K562 (cell line): ENCODE results near the gene NF1. TPM values are rescaled to one million over a fixed set of nuclear protein-coding genes. Genes with fewer than 3 reads are reported as not detected.

Source experiments
- ATAC-seq: fragments of 200-7000 bp; cut with Tn5 transposase; 3 replicates; pipeline ENCODE4 v1.9.1; 2020; ENCODE audit warnings: moderate library complexity
- BruUV-seq: library from RNA; stranded (reverse); fragments of 400-500 nt; replicated peaks from 2 replicates; lab custom pipeline; 2021; lab: Mats Ljungman, UMichigan
- CTCF ChIA-PET: fragments of 300-600 bp; formaldehyde crosslinking; extraction: SDS; loops from one replicate; lab custom pipeline; 2021; ENCODE audit warnings: low intra/inter-chr PET ratio; lab: Yijun Ruan, JAX
- POLR2A ChIA-PET: fragments of 300-600, 350-650 bp; sonication (Branson Sonifier 250); formaldehyde crosslinking; extraction: SDS; loops from one replicate; lab custom pipeline; 2021; ENCODE audit warnings: antibody characterized with exemption, inconsistent platforms; lab: Yijun Ruan, JAX
- DNase-seq, 4 experiments: peaks; one replicate each; pipeline versions ENCODE4 v3.0.0 to v3.0.0-alpha.2; 2011 to 2018; ENCODE audit warnings: low spot score in 3 of 4, mixed read lengths in 3 of 4; ENCODE audit errors: extremely low read depth in 1 of 4
- FAIRE-seq: peaks from 2 replicates; lab custom pipeline; 2011; peaks lifted over from hg19 to GRCh38; lab: Jason Lieb, UNC
- H2AFZ ChIP-seq: 2 replicates; pipeline ENCODE4 v1.6.0; 2011; ENCODE audit warnings: low read depth, low read length, control low read depth, inconsistent platforms
- H3K27ac ChIP-seq: fragments of 200-600 bp; 3 replicates; pipeline ENCODE4 v1.8.0; 2011; ENCODE audit warnings: low read depth, mild to moderate bottlenecking, control low read depth, inconsistent platforms, low read length, moderate library complexity, mixed read lengths; ENCODE audit errors: extremely low read depth
- H3K27me3 ChIP-seq, 2 experiments: fragments of 300-600 bp in 1 of 2; 2 replicates in 1 of 2; 3 replicates in 1 of 2; pipeline versions ENCODE4 v1.6.0 to v1.8.0; 2011; ENCODE audit warnings: inconsistent platforms in 2 of 2, low read length in 2 of 2, mild to moderate bottlenecking in 1 of 2, mixed read lengths in 1 of 2, moderate library complexity in 1 of 2; ENCODE audit not compliant: control insufficient read depth in 2 of 2, insufficient read depth in 2 of 2
- H3K36me3 ChIP-seq: fragments of 300-600 bp; 3 replicates; pipeline ENCODE4 v1.8.0; 2011; ENCODE audit warnings: mild to moderate bottlenecking, low read length, inconsistent platforms; ENCODE audit not compliant: control insufficient read depth, insufficient read depth
- H3K4me1 ChIP-seq, 2 experiments: fragments of 200-600 bp in 1 of 2; replicated peaks in 1 of 2; 2 replicates in 1 of 2; 3 replicates in 1 of 2; pipeline versions ENCODE4 v1.5.1 to v1.8.0; 2011; ENCODE audit warnings: inconsistent platforms in 2 of 2, low read length in 2 of 2, mild to moderate bottlenecking in 1 of 2, mixed read lengths in 1 of 2, moderate library complexity in 1 of 2; ENCODE audit not compliant: control insufficient read depth in 2 of 2, insufficient read depth in 2 of 2
- H3K4me2 ChIP-seq: 2 replicates; pipeline ENCODE4 v1.6.1; 2011; ENCODE audit warnings: low read length, control low read depth, inconsistent platforms, mixed read lengths; ENCODE audit not compliant: insufficient read depth
- H3K4me3 ChIP-seq: fragments of 200-600 bp; sonication (generic), shearing (Covaris generic); 2 replicates; pipeline ENCODE4 v1.5.1; 2016; ENCODE audit warnings: control low read depth, inconsistent platforms
- H3K79me2 ChIP-seq: fragments of 200-600 bp; 3 replicates; pipeline ENCODE4 v1.8.0; 2011; ENCODE audit warnings: low read length, inconsistent platforms; ENCODE audit not compliant: control insufficient read depth, insufficient read depth
- H3K9ac ChIP-seq, 2 experiments: 2 replicates each; pipeline versions ENCODE4 v1.6.0 to v1.6.1; 2011; ENCODE audit warnings: low read depth in 2 of 2, low read length in 2 of 2, control low read depth in 1 of 2, inconsistent platforms in 1 of 2, mild to moderate bottlenecking in 1 of 2, mixed read lengths in 1 of 2; ENCODE audit not compliant: insufficient read depth in 1 of 2
- H3K9me1 ChIP-seq: one replicate; pipeline ENCODE4 v1.6.0; 2011; ENCODE audit warnings: inconsistent platforms, mild to moderate bottlenecking, low read length, moderate library complexity; ENCODE audit not compliant: control insufficient read depth, insufficient read depth
- H3K9me3 ChIP-seq: replicated peaks from 2 replicates; pipeline ENCODE4 v1.5.1; 2011; ENCODE audit warnings: low read depth, low read length, inconsistent platforms; ENCODE audit not compliant: control insufficient read depth, insufficient read depth
- H4K20me1 ChIP-seq: replicated peaks from 2 replicates; pipeline ENCODE4 v1.6.1; 2011; ENCODE audit warnings: low read length, inconsistent platforms, mixed read lengths; ENCODE audit not compliant: control insufficient read depth, insufficient read depth
- BRCA1 ChIP-seq, 2 experiments: fragments of 450-650 bp in 1 of 2; sonication (generic) in 1 of 2; formaldehyde crosslinking in 1 of 2; IDR thresholded peaks; 2 replicates each; pipeline versions ENCODE4 v1.5.0 to v1.6.1; 2017 to 2020; ENCODE audit warnings: mild to moderate bottlenecking in 1 of 2, missing genetic modification reagents in 1 of 2
- CBX5 ChIP-seq: IDR thresholded peaks from 2 replicates; pipeline ENCODE4 v1.6.1; 2014; ENCODE audit warnings: low read depth, borderline replicate concordance
- CHD4 ChIP-seq: fragments of 200-600 bp; sonication (generic); IDR thresholded peaks from 3 replicates; pipeline ENCODE4 v1.6.1; 2012; ENCODE audit warnings: low read depth, mild to moderate bottlenecking, mixed read lengths, low read length, inconsistent platforms; ENCODE audit not compliant: insufficient read depth, insufficient replicate concordance, poor library complexity, severe bottlenecking
- CREM ChIP-seq: IDR thresholded peaks from 2 replicates; pipeline ENCODE4 v1.6.1; 2014; ENCODE audit warnings: antibody characterized with exemption, low read depth
- CTBP1 ChIP-seq: fragments of 450-650 bp; IDR thresholded peaks from 2 replicates; pipeline ENCODE4 v1.6.1; 2016; ENCODE audit warnings: borderline replicate concordance
- DMBX1 ChIP-seq: fragments of 250-450 bp; sonication (Bioruptor Pico); IDR thresholded peaks from 2 replicates; pipeline ENCODE4 v1.8.0; 2022; ENCODE audit warnings: inconsistent platforms, mild to moderate bottlenecking, moderate library complexity, borderline replicate concordance
- ERF ChIP-seq: fragments of 450-650 bp; formaldehyde crosslinking; IDR thresholded peaks from 2 replicates; pipeline ENCODE4 v1.4.0; 2020; ENCODE audit warnings: mild to moderate bottlenecking, mixed read lengths
- GABPA ChIP-seq: fragments of 200-800 bp; sonication (Bioruptor generic); conservative IDR thresholded peaks from 2 replicates; pipeline ENCODE4 v1.6.1; 2016; ENCODE audit warnings: low read depth, missing genetic modification characterization, missing compliant biosample characterization
- HMGN3 ChIP-seq: IDR thresholded peaks from 2 replicates; pipeline ENCODE4 v1.6.1; 2011; ENCODE audit warnings: borderline replicate concordance, low read depth, mild to moderate bottlenecking, mixed read lengths, low read length; ENCODE audit not compliant: insufficient read length; ENCODE audit errors: extremely low read depth
- KDM4B ChIP-seq, 2 experiments: fragments of 450-650 bp in 1 of 2; sonication (generic) in 1 of 2; IDR thresholded peaks; 2 replicates each; pipeline ENCODE4 v1.6.1; 2016 to 2017; ENCODE audit warnings: borderline replicate concordance in 2 of 2, antibody characterized with exemption in 1 of 2, low read depth in 1 of 2, mild to moderate bottlenecking in 1 of 2
- MCM7 ChIP-seq, 2 experiments: fragments of 450-650 bp; IDR thresholded peaks; 2 replicates each; pipeline ENCODE4 v1.6.1; 2016 to 2018
- POLR2AphosphoS2 ChIP-seq: IDR thresholded peaks from 2 replicates; pipeline ENCODE4 v1.6.1; 2012; ENCODE audit warnings: low read length, improper control_type of control experiment
- RBM25 ChIP-seq: fragments of 200-400 bp; formaldehyde crosslinking; IDR thresholded peaks from 2 replicates; pipeline ENCODE4 v1.6.1; 2018; ENCODE audit warnings: low read length, low read depth, moderate library complexity; ENCODE audit not compliant: severe bottlenecking
- SIRT6 ChIP-seq: IDR thresholded peaks from one replicate; pipeline ENCODE4 v1.6.1; 2012; ENCODE audit warnings: low read depth, mild to moderate bottlenecking, control low read depth, inconsistent platforms, low read length, moderate library complexity
- STAT5B ChIP-seq: fragments of 250-450 bp; sonication (Bioruptor Pico); IDR thresholded peaks from 2 replicates; pipeline ENCODE4 v1.8.0; 2021; ENCODE audit warnings: mild to moderate bottlenecking, inconsistent platforms
- ZFP30 ChIP-seq: fragments of 250-450 bp; sonication (Bioruptor Pico); IDR thresholded peaks from 2 replicates; pipeline ENCODE4 v1.8.0; 2022; ENCODE audit warnings: moderate library complexity, mild to moderate bottlenecking, inconsistent platforms, borderline replicate concordance
- ZKSCAN1 ChIP-seq: fragments of 150-350 bp; IDR thresholded peaks from 2 replicates; pipeline ENCODE4 v1.6.1; 2016; ENCODE audit warnings: low read depth, low read length
- ZNF436 ChIP-seq: fragments of 250-450, 450-650 bp; sonication (Bioruptor Pico); formaldehyde crosslinking; IDR thresholded peaks from 2 replicates; pipeline ENCODE4 v1.7.0; 2020; ENCODE audit warnings: mild to moderate bottlenecking
- ZNF592 ChIP-seq: fragments of 450-650 bp; IDR thresholded peaks from 2 replicates; pipeline ENCODE4 v1.6.1; 2017; ENCODE audit warnings: antibody characterized with exemption, mild to moderate bottlenecking
- in situ Hi-C: fragments of 300-500 bp; cut with MboI; formaldehyde crosslinking; loops from 4 replicates; pipeline ENCODE4 v1.15.0; 2018; ENCODE audit warnings: inconsistent platforms, mixed read lengths
- intact Hi-C: fragments of 100-400 bp; cut with micrococcal nuclease; formaldehyde crosslinking; loops from 2 replicates; pipeline ENCODE4 v1.14.2; 2022
- polyA plus RNA-seq, 8 experiments: library from polyadenylated mRNA; depleted of rRNA in 4 of 8; stranded (reverse) in 5 of 8; unstranded in 3 of 8; fragments of >200 nt; fragmentation: Nextera tagmentation in 2 of 8; fragmentation: Illumina TruSeq in 1 of 8; extraction: Ambion mirVana in 2 of 8; extraction: Trizol in 1 of 8; gene quantifications; 2 replicates each; pipeline versions ENCODE4 v1.2.1 to v1.2.3, GENCODE V29; 2011 to 2014; ENCODE audit warnings: inconsistent platforms in 1 of 8, missing spikeins in 1 of 8
- total RNA-seq, 7 experiments: library from RNA; depleted of rRNA in 6 of 7; stranded (reverse); fragments of >200 nt in 6 of 7; fragmentation: Illumina TruSeq in 2 of 7; extraction: Trizol in 2 of 7; gene quantifications; 2 replicates each; pipeline versions ENCODE4 v1.2.1 to v1.2.3, GENCODE V29; 2011 to 2021; ENCODE audit warnings: low replicate concordance in 1 of 7
- TF ChIP-seq, protein P1 (sequence below): fragments of 250-450 bp; sonication (Bioruptor Pico); IDR thresholded peaks from 2 replicates; pipeline ENCODE4 v1.5.1; 2021; ENCODE audit warnings: mild to moderate bottlenecking

Gene NF1
- total and polyA plus RNA-seq, 9 of the 15 experiments (the other 6 are each of a cell fraction or from before 2014, with no cell fraction given), result 3.4 to 41.9 (median 24.3) TPM

GRCh38 chr17:31328160-31328535 is 233.4 kb downstream of the NF1 start:
- BruUV-seq, result no TSS peak
- TF ChIP-seq SIRT6 (no peak), CBX5 (no peak), DMBX1 (no peak), ZNF436 (CRISPR knock-in tag) (no peak), ZKSCAN1 (no peak), CREM (no peak), ZFP30 (CRISPR knock-in tag) (no peak), MCM7 (IDR thresholded peaks at IDR 0.05) (no peak), BRCA1 (IDR thresholded peaks at IDR 0.05) (no peak), BRCA1 (CRISPR knock-in tag; IDR thresholded peaks at IDR 0.05) (no peak), ZNF592 (no peak), HMGN3 (no peak), STAT5B (CRISPR knock-in tag) (no peak), CHD4 (no peak), POLR2AphosphoS2 (no peak), GABPA (tag) (no peak), CTBP1 (no peak), RBM25 (no peak), KDM4B (IDR thresholded peaks at IDR 0.05; ENCODE audit: borderline replicate concordance in 2 of 2, low read depth in 1 of 2) (no peak), ERF (CRISPR knock-in tag) (no peak)
- TF ChIP-seq, protein P1, sequence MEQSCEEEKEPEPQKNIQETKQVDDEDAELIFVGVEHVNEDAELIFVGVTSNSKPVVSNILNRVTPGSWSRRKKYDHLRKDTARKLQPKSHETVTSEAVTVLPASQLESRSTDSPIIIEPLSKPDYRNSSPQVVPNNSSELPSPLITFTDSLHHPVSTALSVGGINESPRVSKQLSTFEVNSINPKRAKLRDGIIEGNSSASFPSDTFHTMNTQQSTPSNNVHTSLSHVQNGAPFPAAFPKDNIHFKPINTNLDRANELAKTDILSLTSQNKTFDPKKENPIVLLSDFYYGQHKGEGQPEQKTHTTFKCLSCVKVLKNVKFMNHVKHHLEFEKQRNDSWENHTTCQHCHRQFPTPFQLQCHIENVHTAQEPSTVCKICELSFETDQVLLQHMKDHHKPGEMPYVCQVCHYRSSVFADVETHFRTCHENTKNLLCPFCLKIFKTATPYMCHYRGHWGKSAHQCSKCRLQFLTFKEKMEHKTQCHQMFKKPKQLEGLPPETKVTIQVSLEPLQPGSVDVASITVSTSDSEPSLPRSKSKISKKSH (CRISPR knock-in tag), result no peak
- ChIA-PET POLR2A (no interaction called here), CTCF (no interaction called here)
- no peaks in the 10 kb centered on the region for H3K27me3 ChIP-seq
- H3K9me3 ChIP-seq, result no peaks in the 10 kb centered on the region
- H4K20me1 ChIP-seq, result no peaks in the 10 kb centered on the region
- ATAC-seq, result no peak
- no peak overlapping the region for H3K4me2 ChIP-seq
- peak; percentile 65 for FAIRE-seq
- peaks cover 37% of the 10 kb centered on the region for H3K36me3 ChIP-seq
- in situ Hi-C loops, result no loop called here
- intact Hi-C loops, result no loop called here
- no peaks in the 10 kb centered on the region for H3K79me2 ChIP-seq
- no peak for DNase-seq
- H3K9ac ChIP-seq, result no peak overlapping the region
- H3K27ac ChIP-seq, result no peak overlapping the region
- no peak overlapping the region for H2AFZ ChIP-seq
- H3K4me3 ChIP-seq, result no peak overlapping the region
- H3K9me1 ChIP-seq, result no peaks in the 10 kb centered on the region
- no peaks in the 10 kb centered on the region for H3K4me1 ChIP-seq
